Measurements from ENCODE around the gene LSM14A.

GRCh38 chr19:34188408-34188807 lies 16.1 kb downstream of the LSM14A start:
- TF ChIP-seq JUND (CRISPR knock-in tag; IDR thresholded peaks at IDR 0.05) (no peak), RAD21 (CRISPR knock-in tag; IDR thresholded peaks at IDR 0.05) (no peak), ZNF414 (CRISPR knock-in tag; IDR thresholded peaks at IDR 0.05) (no peak)
